ENCODE measurements around the gene PCYOX1L.

Gene PCYOX1L

DNA sequence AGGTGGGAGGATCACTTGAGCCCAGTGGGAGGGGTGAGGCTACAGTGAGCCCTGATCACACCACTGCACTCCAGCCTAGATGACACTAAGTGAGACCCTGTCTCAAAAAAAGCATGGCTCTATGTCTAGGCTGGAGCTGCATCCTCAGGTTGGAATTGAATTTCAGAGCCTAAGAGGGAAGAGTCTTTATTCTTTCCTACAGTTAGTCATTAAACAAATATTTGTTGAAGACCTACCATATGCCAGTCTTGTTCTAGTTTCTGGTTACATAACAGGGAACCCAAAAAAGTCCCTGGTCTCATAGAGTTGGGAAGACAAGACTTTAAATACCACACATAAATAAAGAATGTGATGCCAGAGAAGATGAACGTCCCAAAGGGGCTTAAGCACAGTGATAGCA, 19.5 kb upstream of the PCYOX1L start:
- peaks cover 14% of the 10 kb centered on the region for H3K36me3 ChIP-seq (ENCODE audit: control insufficient read depth, insufficient read depth, low read length)

DNA sequence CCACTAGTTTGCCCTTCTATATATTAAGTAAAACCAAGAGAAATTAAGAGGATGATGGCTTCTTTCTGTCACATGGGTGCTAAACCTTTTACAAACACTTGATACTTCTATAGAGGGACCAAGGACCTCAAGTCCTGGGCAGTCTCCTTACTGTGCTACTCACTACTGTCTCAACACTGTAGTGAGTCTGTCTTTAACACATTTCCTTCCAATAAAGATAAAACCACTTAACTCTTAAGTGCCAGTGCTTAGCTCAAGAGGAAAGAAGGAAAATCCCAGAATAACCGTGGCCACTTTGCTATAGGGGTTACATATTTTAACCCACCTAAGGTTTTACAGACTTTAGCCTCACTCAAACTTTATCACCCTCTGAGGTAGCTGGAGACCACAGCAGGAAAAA, 16.9 kb upstream of the PCYOX1L start:
- WGBS, 2 experiments (ENCODE audit: insufficient coverage in 2 of 2) = no CpG with 5 or more reads among the region's 1 CpG
- Histone ChIP-seq H3K4me3 (ENCODE audit: extremely low read depth, insufficient read depth, low read length, poor library complexity, severe bottlenecking) (no peak overlapping the region), H3K36me3 (ENCODE audit: control insufficient read depth, insufficient read depth, low read length) (peaks cover 10% of the 10 kb centered on the region), H3K9me3 (ENCODE audit: control insufficient read depth, low read length) (no peaks in the 10 kb centered on the region), H3K4me1 (ENCODE audit: control insufficient read depth, insufficient read depth, low read length, poor library complexity, severe bottlenecking) (peaks cover 4% of the 10 kb centered on the region), H3K27ac (ENCODE audit: low read depth, low read length, severe bottlenecking) (no peak overlapping the region)

More for the DNA sequence above, 19.5 kb upstream of the PCYOX1L start:
- Histone ChIP-seq H3K4me1 (ENCODE audit: control insufficient read depth, insufficient read depth, low read length, poor library complexity, severe bottlenecking) (peaks cover 4% of the 10 kb centered on the region), H3K9me3 (ENCODE audit: control insufficient read depth, low read length) (no peaks in the 10 kb centered on the region), H3K27ac (ENCODE audit: low read depth, low read length, severe bottlenecking) (no peak overlapping the region), H3K4me3 (ENCODE audit: extremely low read depth, insufficient read depth, low read length, poor library complexity, severe bottlenecking) (no peak overlapping the region)
- WGBS, 2 experiments (ENCODE audit: insufficient coverage in 2 of 2) = 67 to 100% methylated on average over 1 of the region's 1 CpG

DNA sequence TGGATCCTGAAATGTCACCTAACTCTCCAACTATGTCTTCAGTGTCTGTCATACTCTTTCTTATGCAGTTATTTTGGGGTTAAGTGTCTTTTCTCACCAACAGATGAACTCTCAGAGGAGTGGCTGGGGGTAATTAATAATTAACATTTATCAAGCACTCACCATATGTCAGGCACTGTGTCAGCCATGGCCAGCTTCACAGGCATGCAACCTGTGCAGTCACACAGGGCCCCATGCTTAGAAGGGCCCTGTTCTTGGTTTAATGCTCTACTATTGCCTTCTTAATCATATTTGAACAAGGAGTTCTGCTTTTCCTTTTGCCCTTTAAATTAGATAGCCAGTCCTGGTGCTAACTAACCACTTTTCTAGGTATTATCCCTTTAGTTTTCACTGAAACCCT, 16.0 kb upstream of the PCYOX1L start:
- H3K36me3 ChIP-seq (ENCODE audit: control insufficient read depth, insufficient read depth, low read length) = peaks cover 3% of the 10 kb centered on the region
- H3K4me3 ChIP-seq (ENCODE audit: extremely low read depth, insufficient read depth, low read length, poor library complexity, severe bottlenecking) = no peak overlapping the region
- peaks cover 1% of the 10 kb centered on the region for H3K4me1 ChIP-seq (ENCODE audit: control insufficient read depth, insufficient read depth, low read length, poor library complexity, severe bottlenecking)
- no peaks in the 10 kb centered on the region for H3K9me3 ChIP-seq (ENCODE audit: control insufficient read depth, low read length)
- no peak overlapping the region for H3K27ac ChIP-seq (ENCODE audit: low read depth, low read length, severe bottlenecking)

DNA sequence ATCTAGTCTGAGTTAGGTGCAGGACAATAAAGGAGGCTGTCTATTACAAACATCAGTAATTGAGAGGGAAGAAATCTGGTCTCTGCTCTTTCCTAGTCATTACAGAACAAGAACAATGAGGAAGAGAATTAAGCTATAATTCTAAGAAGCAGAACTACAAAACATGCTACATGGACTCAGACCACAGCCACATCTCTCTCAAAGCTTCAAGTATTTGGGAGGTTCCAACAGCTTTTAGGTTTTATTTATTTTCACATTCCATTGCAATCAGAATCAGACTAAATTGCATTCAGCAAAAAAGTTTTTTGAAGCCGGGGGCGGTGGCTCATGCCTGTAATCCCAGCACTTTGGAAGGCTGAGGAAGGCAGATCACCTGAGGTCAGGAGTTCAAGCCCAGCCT, 13.7 kb upstream of the PCYOX1L start:
- H3K36me3 ChIP-seq (ENCODE audit: control insufficient read depth, insufficient read depth, low read length) = peaks cover 24% of the 10 kb centered on the region
- no peaks in the 10 kb centered on the region for H3K9me3 ChIP-seq (ENCODE audit: control insufficient read depth, low read length)
- H3K27ac ChIP-seq (ENCODE audit: low read depth, low read length, severe bottlenecking) = no peak overlapping the region
- H3K4me3 ChIP-seq (ENCODE audit: extremely low read depth, insufficient read depth, low read length, poor library complexity, severe bottlenecking) = peak overlapping the region; percentile 90
- peaks cover 4% of the 10 kb centered on the region for H3K4me1 ChIP-seq (ENCODE audit: control insufficient read depth, insufficient read depth, low read length, poor library complexity, severe bottlenecking)
- 83 to 100% methylated on average over 2 of the region's 2 CpGs for WGBS, 2 experiments (ENCODE audit: insufficient coverage in 2 of 2)

DNA sequence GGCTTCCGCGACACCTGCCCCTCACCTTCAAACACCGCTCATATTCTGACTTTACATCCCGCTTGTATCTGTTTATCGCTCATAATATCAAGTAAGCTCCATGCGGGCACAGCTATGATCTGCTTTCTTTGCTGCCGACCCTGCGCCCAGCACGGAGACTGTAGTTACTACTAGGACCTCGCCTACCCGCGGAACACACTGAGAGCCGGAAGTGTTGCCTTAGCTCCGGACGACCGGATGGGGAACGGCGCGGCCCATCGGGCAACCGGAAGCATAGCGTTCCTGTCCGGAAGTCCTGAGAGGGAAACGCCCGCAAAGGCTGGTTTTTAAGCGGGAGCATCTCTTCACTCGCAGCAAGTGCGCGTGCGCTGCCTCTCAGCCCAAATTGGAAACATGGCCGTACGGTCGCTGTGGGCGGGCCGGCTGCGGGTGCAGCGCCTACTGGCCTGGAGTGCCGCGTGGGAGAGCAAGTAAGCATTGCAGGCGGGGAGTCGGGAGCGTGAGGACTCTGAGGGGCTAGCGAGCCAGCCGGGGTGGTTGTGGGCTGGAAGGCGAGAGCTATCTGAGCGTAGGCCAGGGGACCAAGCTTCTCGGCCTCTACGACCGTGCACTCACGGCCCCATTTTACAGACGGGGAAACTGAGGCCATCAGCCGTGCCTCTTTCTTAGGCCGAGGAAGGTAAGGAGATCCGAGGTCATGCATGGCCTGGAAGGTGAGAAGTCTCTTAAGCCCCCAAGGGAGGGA, 12.5 kb upstream of the PCYOX1L start, which contains the start of gene GRPEL2:
GRPEL2 (plus strand) TSS at position 353 of the 745 bp plus-strand sequence; CDS start at position 394, 41 bp downstream.
- H3K4me1 ChIP-seq (ENCODE audit: control insufficient read depth, insufficient read depth, low read length, poor library complexity, severe bottlenecking) = peaks cover 4% of the 10 kb centered on the region
- no peaks in the 10 kb centered on the region for H3K9me3 ChIP-seq (ENCODE audit: control insufficient read depth, low read length)
- H3K36me3 ChIP-seq (ENCODE audit: control insufficient read depth, insufficient read depth, low read length) = peaks cover 35% of the 10 kb centered on the region
- peak within 1 kb of the TSS; percentile 90 for H3K4me3 ChIP-seq (ENCODE audit: extremely low read depth, insufficient read depth, low read length, poor library complexity, severe bottlenecking)
- peak within 1 kb of the TSS; percentile 71 for H3K27ac ChIP-seq (ENCODE audit: low read depth, low read length, severe bottlenecking)
- WGBS, 2 experiments (ENCODE audit: insufficient coverage in 2 of 2) = 0% methylated on average over 48 to 50 of the region's 54 CpGs

DNA sequence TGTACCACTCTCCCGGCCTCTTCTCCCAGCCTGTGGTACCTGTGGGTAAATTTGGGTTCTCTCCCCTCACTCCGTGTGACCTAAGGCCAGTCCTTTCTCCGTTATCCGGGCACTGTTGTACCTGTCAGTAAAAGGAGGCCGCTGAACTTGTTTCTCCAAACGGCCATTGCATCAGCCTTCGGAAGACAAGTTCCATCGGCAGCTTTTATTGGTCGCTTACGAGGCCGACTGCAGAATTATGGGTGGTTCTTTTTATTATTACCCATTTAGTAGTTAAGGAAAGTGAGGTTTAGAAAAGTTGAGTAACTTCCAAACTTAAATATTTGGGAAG, 12.0 kb upstream of the PCYOX1L start:
- Histone ChIP-seq H3K9me3 (ENCODE audit: control insufficient read depth, low read length) (no peaks in the 10 kb centered on the region), H3K36me3 (ENCODE audit: control insufficient read depth, insufficient read depth, low read length) (peaks cover 41% of the 10 kb centered on the region), H3K4me1 (ENCODE audit: control insufficient read depth, insufficient read depth, low read length, poor library complexity, severe bottlenecking) (peaks cover 4% of the 10 kb centered on the region), H3K27ac (ENCODE audit: low read depth, low read length, severe bottlenecking) (peak overlapping the region; percentile 70), H3K4me3 (ENCODE audit: extremely low read depth, insufficient read depth, low read length, poor library complexity, severe bottlenecking) (peak overlapping the region; percentile 90)
- WGBS, 2 experiments (ENCODE audit: insufficient coverage in 2 of 2) = 3 to 6% methylated on average over 5 to 11 of the region's 11 CpGs

DNA sequence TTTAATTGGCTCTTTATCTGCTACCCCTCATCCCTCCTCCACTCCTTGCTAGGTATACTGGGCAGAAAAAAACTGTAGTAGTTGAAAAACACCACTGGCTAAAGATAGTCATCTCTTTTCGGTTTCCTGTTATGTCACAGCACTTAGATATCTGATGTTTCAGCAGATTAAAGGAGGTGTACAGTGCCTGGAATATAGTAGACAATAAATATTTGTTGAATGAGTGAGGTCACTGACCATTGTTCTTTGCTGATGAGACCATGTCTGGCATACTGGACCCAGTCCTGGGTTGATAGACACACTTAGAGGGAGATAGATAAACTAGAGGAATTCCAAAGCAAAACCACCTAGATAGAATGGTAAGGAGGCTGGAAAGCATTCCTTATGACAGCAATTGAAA, 9.3 kb upstream of the PCYOX1L start:
- Histone ChIP-seq H3K9me3 (ENCODE audit: control insufficient read depth, low read length) (no peaks in the 10 kb centered on the region), H3K36me3 (ENCODE audit: control insufficient read depth, insufficient read depth, low read length) (peaks cover 67% of the 10 kb centered on the region), H3K4me3 (ENCODE audit: extremely low read depth, insufficient read depth, low read length, poor library complexity, severe bottlenecking) (no peak overlapping the region), H3K27ac (ENCODE audit: low read depth, low read length, severe bottlenecking) (no peak overlapping the region), H3K4me1 (ENCODE audit: control insufficient read depth, insufficient read depth, low read length, poor library complexity, severe bottlenecking) (peaks cover 4% of the 10 kb centered on the region)
- 100% methylated on average over 1 of the region's 1 CpG for WGBS, 2 experiments (ENCODE audit: insufficient coverage in 2 of 2)

DNA sequence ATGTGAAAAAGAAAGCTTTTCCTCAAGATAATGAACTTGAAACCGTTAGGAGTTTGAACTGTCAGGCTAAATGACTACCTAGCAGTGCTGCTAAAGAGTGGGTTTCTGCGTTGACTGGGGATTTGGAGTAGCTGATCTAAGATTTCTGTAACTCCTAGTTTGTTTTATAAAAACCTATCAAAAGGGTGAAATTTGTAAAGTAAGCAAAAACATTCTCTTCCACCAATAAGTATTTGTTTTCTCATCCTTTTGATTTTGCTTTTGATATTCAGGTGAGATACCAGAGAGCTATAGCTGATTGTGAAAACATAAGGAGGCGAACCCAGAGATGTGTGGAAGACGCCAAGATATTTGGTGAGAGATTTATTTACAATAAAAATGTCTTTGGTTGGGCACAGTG, 8.5 kb upstream of the PCYOX1L start:
- no peaks in the 10 kb centered on the region for H3K9me3 ChIP-seq (ENCODE audit: control insufficient read depth, low read length)
- no peak overlapping the region for H3K27ac ChIP-seq (ENCODE audit: low read depth, low read length, severe bottlenecking)
- H3K36me3 ChIP-seq (ENCODE audit: control insufficient read depth, insufficient read depth, low read length) = peaks cover 76% of the 10 kb centered on the region
- peaks cover 4% of the 10 kb centered on the region for H3K4me1 ChIP-seq (ENCODE audit: control insufficient read depth, insufficient read depth, low read length, poor library complexity, severe bottlenecking)
- no peak overlapping the region for H3K4me3 ChIP-seq (ENCODE audit: extremely low read depth, insufficient read depth, low read length, poor library complexity, severe bottlenecking)
- WGBS, 2 experiments (ENCODE audit: insufficient coverage in 2 of 2) = 90 to 97% methylated on average over 3 of the region's 4 CpGs

DNA sequence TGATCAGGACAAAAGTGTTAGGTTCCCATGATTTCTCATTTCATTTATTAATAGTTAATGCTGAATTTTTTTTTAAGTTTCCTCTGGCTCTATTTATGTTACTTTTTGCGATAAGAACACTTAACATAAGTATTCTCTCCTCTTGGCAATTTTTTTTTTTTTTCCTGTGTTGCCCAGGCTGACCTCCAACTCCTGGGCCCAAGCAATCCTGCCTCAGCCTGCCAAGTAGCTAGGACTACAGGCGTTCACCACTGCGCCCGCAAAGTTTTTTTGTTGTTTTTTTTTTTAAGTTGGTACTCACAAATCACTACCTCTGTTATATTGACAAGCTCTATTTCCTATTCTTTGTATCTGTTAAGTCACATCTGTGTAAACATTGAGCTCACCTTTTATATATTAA, 5.7 kb upstream of the PCYOX1L start:
- no peak overlapping the region for H3K4me3 ChIP-seq (ENCODE audit: extremely low read depth, insufficient read depth, low read length, poor library complexity, severe bottlenecking)
- H3K4me1 ChIP-seq (ENCODE audit: control insufficient read depth, insufficient read depth, low read length, poor library complexity, severe bottlenecking) = peaks cover 4% of the 10 kb centered on the region
- WGBS, 2 experiments (ENCODE audit: insufficient coverage in 2 of 2) = 100% methylated on average over 4 of the region's 4 CpGs; no CpG with 5 or more reads in 1 of the 2 experiments
- peaks cover 85% of the 10 kb centered on the region for H3K36me3 ChIP-seq (ENCODE audit: control insufficient read depth, insufficient read depth, low read length)
- H3K9me3 ChIP-seq (ENCODE audit: control insufficient read depth, low read length) = no peaks in the 10 kb centered on the region
- H3K27ac ChIP-seq (ENCODE audit: low read depth, low read length, severe bottlenecking) = no peak overlapping the region

DNA sequence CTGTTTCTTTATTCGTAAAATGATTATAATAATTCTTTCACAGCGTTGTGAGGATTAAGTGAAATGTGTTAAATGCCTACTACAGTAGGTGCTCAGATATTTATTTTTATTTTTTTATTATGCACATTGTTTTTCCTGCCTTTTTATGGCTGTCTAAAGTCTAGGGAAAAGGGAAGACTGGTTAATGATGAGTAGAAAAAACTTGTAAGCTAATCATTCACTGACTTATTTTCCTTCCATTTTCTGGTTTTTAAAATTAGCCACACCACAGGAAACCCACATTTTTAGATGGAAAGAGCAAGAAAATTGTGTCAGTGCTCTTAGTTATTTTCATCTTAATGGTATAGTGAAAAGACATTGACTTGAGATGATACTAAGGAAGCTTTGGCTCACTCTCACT, 3.9 kb upstream of the PCYOX1L start:
- H3K9me3 ChIP-seq (ENCODE audit: control insufficient read depth, low read length) = no peaks in the 10 kb centered on the region
- H3K4me1 ChIP-seq (ENCODE audit: control insufficient read depth, insufficient read depth, low read length, poor library complexity, severe bottlenecking) = no peaks in the 10 kb centered on the region
- peaks cover 67% of the 10 kb centered on the region for H3K36me3 ChIP-seq (ENCODE audit: control insufficient read depth, insufficient read depth, low read length)
- no peak overlapping the region for H3K27ac ChIP-seq (ENCODE audit: low read depth, low read length, severe bottlenecking)
- no peak overlapping the region for H3K4me3 ChIP-seq (ENCODE audit: extremely low read depth, insufficient read depth, low read length, poor library complexity, severe bottlenecking)
- WGBS, 2 experiments (ENCODE audit: insufficient coverage in 2 of 2) = no CpG with 5 or more reads among the region's 2 CpGs

DNA sequence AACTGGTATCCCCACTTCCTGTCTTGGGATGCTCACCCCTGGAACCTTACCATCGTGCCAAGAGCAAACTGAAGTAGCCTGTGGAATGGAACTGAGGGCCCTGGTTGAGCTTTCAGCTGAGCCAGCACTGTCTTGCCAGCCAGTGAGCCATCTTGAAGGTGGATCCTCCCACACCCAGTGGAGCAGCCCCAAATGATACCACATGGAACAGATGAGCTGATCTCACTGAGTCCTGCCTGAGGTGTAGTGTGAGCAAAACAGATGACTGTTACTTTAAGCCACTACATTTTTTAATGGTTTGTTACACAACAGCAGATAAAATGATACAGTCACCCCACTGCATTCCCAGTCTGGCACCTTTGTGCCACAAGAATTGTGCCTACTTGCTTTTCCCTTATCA, 2.2 kb upstream of the PCYOX1L start:
- H3K36me3 ChIP-seq (ENCODE audit: control insufficient read depth, insufficient read depth, low read length) = peaks cover 50% of the 10 kb centered on the region
- 100% methylated on average over 1 of the region's 1 CpG for WGBS, 2 experiments (ENCODE audit: insufficient coverage in 2 of 2)
- no peak overlapping the region for H3K4me3 ChIP-seq (ENCODE audit: extremely low read depth, insufficient read depth, low read length, poor library complexity, severe bottlenecking)
- no peak overlapping the region for H3K27ac ChIP-seq (ENCODE audit: low read depth, low read length, severe bottlenecking)
- H3K9me3 ChIP-seq (ENCODE audit: control insufficient read depth, low read length) = no peaks in the 10 kb centered on the region
- no peaks in the 10 kb centered on the region for H3K4me1 ChIP-seq (ENCODE audit: control insufficient read depth, insufficient read depth, low read length, poor library complexity, severe bottlenecking)
